ENCODE results near the gene IDI1. TPM values are rescaled to one million over a fixed set of nuclear protein-coding genes. Genes with fewer than 3 reads are reported as not detected.

IDI1 gene
- total and polyA plus RNA-seq, 10 donors: 43.9 to 136 (median 65.5) TPM

DNA sequence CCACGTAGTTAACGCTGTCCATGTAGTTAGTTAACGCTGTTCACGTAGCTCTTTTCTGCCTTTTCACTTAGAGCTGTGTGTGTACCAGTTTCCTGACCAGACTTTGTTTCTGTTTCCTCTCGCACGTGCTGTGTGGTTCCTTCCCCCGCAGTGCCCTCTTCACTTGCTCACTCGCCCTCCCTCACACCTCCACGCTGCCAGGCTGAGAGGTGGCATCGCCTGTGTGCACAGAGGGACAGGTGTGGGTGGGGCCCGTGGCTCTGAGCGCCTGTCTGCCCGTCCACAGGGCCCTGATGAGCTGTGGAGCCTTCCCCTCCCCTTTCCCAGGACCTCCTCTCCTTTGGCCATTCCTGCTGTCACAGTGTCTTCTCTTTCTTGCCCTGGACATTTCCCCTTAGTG is 37.9 kb upstream of the IDI1 start:
- DNase-seq: no peak
- TF ChIP-seq POLR2AphosphoS5 (IDR thresholded peaks at IDR 0.05) (peak in 1 of 3 donors; percentile 41), POLR2A (IDR thresholded peaks at IDR 0.05) (no peak)
- TF ChIP-seq, protein P1, sequence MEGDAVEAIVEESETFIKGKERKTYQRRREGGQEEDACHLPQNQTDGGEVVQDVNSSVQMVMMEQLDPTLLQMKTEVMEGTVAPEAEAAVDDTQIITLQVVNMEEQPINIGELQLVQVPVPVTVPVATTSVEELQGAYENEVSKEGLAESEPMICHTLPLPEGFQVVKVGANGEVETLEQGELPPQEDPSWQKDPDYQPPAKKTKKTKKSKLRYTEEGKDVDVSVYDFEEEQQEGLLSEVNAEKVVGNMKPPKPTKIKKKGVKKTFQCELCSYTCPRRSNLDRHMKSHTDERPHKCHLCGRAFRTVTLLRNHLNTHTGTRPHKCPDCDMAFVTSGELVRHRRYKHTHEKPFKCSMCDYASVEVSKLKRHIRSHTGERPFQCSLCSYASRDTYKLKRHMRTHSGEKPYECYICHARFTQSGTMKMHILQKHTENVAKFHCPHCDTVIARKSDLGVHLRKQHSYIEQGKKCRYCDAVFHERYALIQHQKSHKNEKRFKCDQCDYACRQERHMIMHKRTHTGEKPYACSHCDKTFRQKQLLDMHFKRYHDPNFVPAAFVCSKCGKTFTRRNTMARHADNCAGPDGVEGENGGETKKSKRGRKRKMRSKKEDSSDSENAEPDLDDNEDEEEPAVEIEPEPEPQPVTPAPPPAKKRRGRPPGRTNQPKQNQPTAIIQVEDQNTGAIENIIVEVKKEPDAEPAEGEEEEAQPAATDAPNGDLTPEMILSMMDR (IDR thresholded peaks at IDR 0.05 in 8 of 11, conservative IDR thresholded peaks at IDR 0.05 in 3 of 11): no peak
- H3K4me3 ChIP-seq: no peak overlapping the region
- no peak overlapping the region for H3K27ac ChIP-seq
- intact Hi-C loops (cut with DNase I; ENCODE audit: low total_unique reads): no loop called here
- H3K27me3 ChIP-seq (replicated peaks in 1 of 7): no peaks in the 10 kb centered on the region
- 70 to 84% (median 78%) methylated on average over 13 of the region's 13 CpGs for WGBS, 5 donors
- H3K4me1 ChIP-seq: peaks cover 0 to 14% (median 0%) of the 10 kb centered on the region in 6 donors
- no peaks in the 10 kb centered on the region for H3K9me3 ChIP-seq
- peaks cover 3 to 100% (median 98%) of the 10 kb centered on the region in 6 donors for H3K36me3 ChIP-seq

DNA sequence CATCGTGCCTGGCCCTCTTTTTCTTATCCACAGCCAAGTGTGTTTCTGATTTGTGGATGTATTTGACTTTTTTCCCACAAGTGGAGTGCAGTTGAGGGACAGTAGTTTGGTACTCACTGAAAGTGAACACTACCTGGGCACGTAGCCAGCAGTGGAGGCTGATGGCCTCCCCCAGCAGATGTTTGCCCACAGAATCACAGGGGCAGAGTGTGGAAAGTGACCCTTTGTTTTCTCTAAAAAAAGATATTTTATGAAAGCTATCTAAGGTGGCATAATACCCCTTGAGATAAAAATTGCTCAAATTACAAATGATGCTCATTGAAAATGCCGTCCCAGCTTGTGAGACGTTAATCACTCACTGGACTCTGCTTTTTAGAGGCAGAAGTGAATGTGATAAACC is 36.3 kb upstream of the IDI1 start:
- 81 to 97% (median 92%) methylated on average over 4 of the region's 4 CpGs for WGBS, 5 donors
- Histone ChIP-seq H3K36me3 (peaks cover 3 to 100% (median 98%) of the 10 kb centered on the region in 6 donors), H3K27me3 (replicated peaks in 1 of 7) (no peaks in the 10 kb centered on the region), H3K27ac (no peak overlapping the region), H3K4me3 (no peak overlapping the region), H3K9me3 (no peaks in the 10 kb centered on the region), H3K4me1 (peaks cover 0 to 14% (median 0%) of the 10 kb centered on the region in 6 donors)
- intact Hi-C loops (cut with DNase I; ENCODE audit: low total_unique reads): no loop called here
- TF ChIP-seq, protein P1 (IDR thresholded peaks at IDR 0.05 in 8 of 11, conservative IDR thresholded peaks at IDR 0.05 in 3 of 11): no peak
- TF ChIP-seq POLR2AphosphoS5 (IDR thresholded peaks at IDR 0.05) (no peak), POLR2A (IDR thresholded peaks at IDR 0.05) (no peak)
- DNase-seq: no peak

- Histone ChIP-seq H3K27ac (no peak overlapping the region), H3K36me3 (peaks cover 9 to 100% (median 98%) of the 10 kb centered on the region in 6 donors), H3K27me3 (replicated peaks in 1 of 7) (no peaks in the 10 kb centered on the region), H3K4me3 (no peak overlapping the region), H3K4me1 (peaks cover 0 to 11% (median 0%) of the 10 kb centered on the region in 6 donors), H3K9me3 (no peaks in the 10 kb centered on the region)
- intact Hi-C loops (cut with DNase I; ENCODE audit: low total_unique reads): no loop called here
- TF ChIP-seq, protein P1 (IDR thresholded peaks at IDR 0.05 in 8 of 11, conservative IDR thresholded peaks at IDR 0.05 in 3 of 11): no peak
- peak in 2 of 3 donors; percentile 1 to 43 for TF ChIP-seq POLR2AphosphoS5 (IDR thresholded peaks at IDR 0.05)
- DNase-seq: no peak
- WGBS, 5 donors: 94 to 95% (median 95%) methylated on average over 24 to 28 of the region's 28 CpGs
Measured at GRCh38 chr10:1084011-1084950, 35.4 kb upstream of the IDI1 start.

- intact Hi-C loops (cut with DNase I; ENCODE audit: low total_unique reads): no loop called here
- Histone ChIP-seq H3K9me3 (no peaks in the 10 kb centered on the region), H3K4me1 (peaks cover 0 to 4% (median 0%) of the 10 kb centered on the region in 6 donors), H3K27me3 (replicated peaks in 1 of 7) (no peaks in the 10 kb centered on the region), H3K36me3 (peaks cover 9 to 100% (median 96%) of the 10 kb centered on the region in 6 donors), H3K4me3 (no peak overlapping the region), H3K27ac (no peak overlapping the region)
- DNase-seq: no peak
- WGBS, 5 donors: 91 to 97% (median 93%) methylated on average over 17 of the region's 17 CpGs
- TF ChIP-seq POLR2AphosphoS5 (IDR thresholded peaks at IDR 0.05) (peak in 1 of 3 donors; percentile 35), POLR2A (IDR thresholded peaks at IDR 0.05) (no peak)
Measured at GRCh38 chr10:1083581-1083980, 34.7 kb upstream of the IDI1 start.
